Tibial nerve (tissue), 4 donors: ENCODE results near the gene RNASEL.

Experiments
- CTCF ChIP-seq, 5 experiments: fragments of 200-600 bp in 3 of 5; fragments of 450-650 bp in 2 of 5; sonication (generic) in 3 of 5; IDR thresholded peaks; one replicate each; pipeline ENCODE4 v1.5.1; 2016 to 2019; ENCODE audit warnings: antibody characterized with exemption in 5 of 5, mild to moderate bottlenecking in 3 of 5, moderate library complexity in 2 of 5
- EP300 ChIP-seq, 2 donors: sonication (generic); formaldehyde crosslinking; IDR thresholded peaks; one replicate each; pipeline ENCODE4 v1.6.1; 2017; ENCODE audit warnings: antibody characterized with exemption in 2 of 2, mild to moderate bottlenecking in 1 of 2
- POLR2A ChIP-seq, 2 donors: fragments of 450-650 bp; IDR thresholded peaks; one replicate each; pipeline ENCODE4 v1.6.1; 2017; ENCODE audit warnings: antibody characterized with exemption in 2 of 2, mild to moderate bottlenecking in 2 of 2, moderate library complexity in 2 of 2

GRCh38 chr1:182626527-182626926, 37.5 kb upstream of the RNASEL start:
- TF ChIP-seq CTCF (IDR thresholded peaks at IDR 0.05) (no peak), EP300 (IDR thresholded peaks at IDR 0.05) (no peak), POLR2A (IDR thresholded peaks at IDR 0.05) (no peak)
